NCI-H748 (cell line): ENCODE results near the gene STYK1.

ENCODE experiments used
- DNase-seq: peaks from one replicate; lab custom pipeline; 2025; ENCODE audit not compliant: unreplicated experiment; lab: John Stamatoyannopoulos, UW

The STYK1 gene

GRCh38 chr12:10673659-10674384 lies at the start of gene STYK1:
TSS of gene STYK1 (minus strand) at chr12:10674052. CDS start at chr12:10634618, 39,434 bp downstream.
- DNase-seq, result peak; percentile 93

DNA sequence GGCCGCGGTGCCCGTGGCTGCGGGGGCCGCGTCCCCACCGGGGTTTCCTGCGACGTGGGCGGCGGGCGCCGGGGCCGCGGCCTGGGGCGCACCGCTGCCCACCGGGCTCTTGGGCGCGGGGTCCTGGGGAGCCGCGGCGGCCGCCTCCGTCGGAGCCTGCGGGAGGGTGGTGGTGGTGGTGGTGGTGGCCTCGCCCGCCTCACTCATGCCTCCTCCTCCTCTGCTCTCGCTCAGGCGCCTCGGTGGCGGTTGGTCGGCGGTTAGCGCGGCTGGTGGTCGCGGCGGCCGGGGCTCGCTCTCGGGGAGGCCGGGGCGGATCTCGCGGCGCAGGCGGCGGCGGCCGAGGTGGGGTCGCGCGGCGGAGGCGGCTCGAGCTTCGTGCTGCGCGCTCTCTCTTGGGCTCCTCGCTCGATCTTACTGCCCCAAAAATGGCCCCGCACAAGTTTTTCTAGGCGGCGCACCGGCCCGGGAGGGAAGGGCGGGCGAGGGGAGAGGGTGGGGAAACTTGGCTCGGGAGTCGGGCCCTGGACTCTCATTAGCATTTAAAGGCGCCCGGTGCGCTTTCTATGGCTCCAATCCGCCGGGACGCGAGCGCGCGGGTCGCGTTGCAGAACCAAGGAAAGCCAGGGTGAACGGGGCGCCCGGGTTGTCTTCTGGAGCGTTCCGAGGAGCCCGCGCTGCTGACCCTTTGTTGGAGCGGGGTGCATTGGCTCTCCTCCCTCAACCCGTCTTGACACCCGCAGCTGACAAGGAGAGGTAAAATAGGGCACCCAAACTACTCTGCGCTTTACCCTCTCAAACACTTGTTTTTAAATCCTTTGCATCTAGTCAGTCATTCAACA lies 49.3 kb upstream of the STYK1 start, which contains the start of gene YBX3:
Gene YBX3, minus strand, starts transcription at position 419 of the 842 bp plus-strand sequence. Its CDS starts 212 bp downstream, at position 207.
- peak; percentile 56 for DNase-seq

- DNase-seq, result peak; percentile 46
Measured at GRCh38 chr12:10722502-10722904, 48.7 kb upstream of the STYK1 start.

DNA sequence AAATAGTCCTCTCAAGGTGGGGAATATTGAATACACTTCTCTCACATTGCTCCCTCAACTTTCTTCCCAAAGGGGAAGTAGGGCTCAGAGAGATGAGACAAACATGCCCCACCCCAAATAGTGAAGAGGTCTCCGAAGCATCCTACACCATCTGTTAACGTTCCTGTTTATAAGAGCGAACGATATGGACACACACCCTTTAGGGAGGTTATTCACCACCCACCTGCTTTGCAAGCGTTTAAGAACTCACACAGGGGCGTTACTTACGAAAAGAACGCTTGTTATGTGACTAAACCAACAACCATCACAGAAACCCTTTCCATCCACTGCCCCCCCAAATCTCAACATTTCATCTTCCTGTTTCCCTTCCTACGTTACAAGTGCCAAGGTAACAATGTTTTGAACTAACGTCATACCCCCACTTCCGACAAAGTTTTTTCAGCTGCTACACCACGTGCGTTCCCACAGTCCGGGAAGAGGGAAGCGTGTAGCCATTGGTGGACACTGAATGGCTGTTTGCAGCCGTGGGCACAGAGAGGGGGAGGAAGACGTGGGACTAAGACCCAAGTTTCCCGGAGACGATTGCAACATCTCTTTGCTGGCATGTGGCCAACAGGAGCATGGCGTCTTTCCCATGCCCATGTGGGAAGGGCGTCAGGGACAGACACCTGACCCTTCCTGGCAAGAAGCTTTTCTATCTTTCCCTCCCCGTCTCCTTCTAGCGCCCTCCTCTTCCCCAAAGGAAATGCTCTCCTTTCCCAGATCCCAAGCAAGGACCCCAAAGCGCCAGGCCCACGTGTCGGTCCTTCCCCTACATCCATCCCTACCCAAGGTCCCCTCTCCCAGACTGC lies 48.0 kb upstream of the STYK1 start:
- DNase-seq, result peak; percentile 68

DNA sequence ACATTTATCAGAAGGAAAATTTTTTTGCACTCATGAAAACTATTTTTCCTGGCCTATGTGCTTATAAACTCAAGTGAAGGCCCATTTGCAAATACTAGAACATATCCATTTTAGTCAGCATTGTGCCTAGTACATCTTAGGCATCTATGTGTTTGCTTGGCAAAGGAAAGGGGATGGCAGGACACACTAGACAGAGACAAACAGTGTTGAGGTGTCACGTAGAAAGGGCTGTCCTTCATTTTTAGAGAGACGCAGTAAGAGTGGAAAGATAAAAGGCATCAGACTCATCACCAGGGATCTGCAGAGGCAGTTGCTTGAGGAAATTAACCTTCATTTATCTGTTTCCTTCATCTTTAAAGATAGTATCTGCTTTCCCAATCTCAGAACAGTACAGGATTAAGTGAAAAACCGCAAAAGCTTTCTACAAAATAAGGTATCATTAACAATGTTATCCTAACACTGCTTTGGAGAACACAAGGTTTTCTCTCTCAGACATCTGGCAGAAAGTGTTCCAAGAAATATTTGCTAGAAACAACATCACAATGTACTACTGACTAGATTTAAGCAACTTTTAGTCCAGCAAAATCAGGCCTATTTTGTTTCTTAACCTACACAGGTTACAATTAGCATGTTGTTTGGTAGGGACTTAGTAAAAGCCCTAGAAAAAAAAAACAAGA lies 47.3 kb upstream of the STYK1 start:
- DNase-seq, result no peak

- DNase-seq, result no peak
Measured at GRCh38 chr12:10719482-10719881, 45.6 kb upstream of the STYK1 start.

DNA sequence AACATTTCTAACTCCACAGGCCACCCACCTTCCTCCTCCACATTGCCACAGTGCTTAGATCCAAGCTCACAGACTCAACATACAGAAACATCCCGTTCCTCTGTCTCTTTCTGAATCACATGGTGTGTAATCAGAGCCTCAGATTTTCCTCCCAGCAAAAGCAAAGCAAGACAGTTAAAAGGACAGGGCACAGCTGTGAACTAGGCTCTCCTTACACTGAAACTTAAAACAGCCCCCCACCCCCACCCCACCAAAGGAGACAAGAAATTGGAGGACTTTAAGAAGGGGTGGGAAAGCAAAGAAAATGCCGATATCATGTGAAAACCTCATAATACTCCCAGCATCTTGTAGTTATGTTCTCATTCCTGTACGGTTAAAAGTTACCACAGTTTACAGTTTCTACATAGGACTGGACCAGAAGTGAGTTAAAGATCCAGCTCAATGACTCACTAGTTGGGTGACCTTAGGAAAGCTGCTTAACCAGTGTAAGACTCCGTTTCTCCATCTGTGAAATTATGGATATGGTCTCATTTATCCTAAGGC lies 44.5 kb upstream of the STYK1 start:
- no peak for DNase-seq

GRCh38 chr12:10717410-10717809 lies 43.6 kb upstream of the STYK1 start:
- DNase-seq, result no peak

DNA sequence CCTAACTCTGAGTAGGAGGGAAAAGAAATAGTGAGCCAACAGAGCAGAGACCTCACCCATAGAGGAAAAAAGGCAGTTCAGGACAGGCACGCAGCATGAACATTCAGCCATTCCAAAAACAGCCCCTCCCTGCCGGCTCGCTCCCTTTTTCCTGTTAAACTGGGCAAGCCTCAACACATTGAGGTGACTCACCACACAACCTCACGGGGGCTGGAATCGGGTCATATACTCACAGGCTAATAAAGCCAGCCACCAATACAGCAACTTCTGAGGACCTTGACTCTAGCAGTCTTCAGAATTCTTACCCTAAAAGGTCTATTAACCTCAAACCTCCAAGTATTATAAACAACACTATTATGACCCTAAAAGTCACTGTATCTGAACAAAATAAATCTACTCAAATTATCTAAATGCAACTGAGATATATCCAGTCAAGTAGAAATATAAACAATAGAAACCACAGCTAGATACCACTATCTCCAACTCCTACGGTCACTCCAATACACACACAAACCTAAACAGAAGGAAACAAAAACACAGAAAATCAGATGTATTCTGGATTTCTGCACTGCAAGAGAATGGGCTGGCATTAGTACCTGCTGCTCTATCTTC lies 43.0 kb upstream of the STYK1 start:
- no peak for DNase-seq

DNA sequence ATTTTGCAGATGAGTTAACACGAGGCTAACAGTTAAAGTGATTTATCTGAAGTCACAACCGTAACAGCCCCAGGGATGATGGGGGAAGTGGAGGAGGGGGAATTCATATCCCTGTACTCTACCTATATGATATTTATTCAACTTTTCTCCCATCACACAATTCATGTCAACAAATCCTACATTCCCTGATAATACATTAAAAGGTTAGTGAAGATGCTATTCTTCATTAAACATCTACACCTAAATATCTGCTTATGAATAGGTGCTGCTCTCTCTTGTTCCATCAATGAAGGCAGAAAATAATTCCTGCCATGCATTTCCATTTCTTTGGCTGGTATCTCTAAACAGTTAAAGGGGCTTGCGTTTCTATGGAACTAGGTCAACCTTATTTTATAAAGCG lies 42.4 kb upstream of the STYK1 start:
- no peak for DNase-seq

GRCh38 chr12:10715491-10715890 lies 41.6 kb upstream of the STYK1 start:
- no peak for DNase-seq

DNA sequence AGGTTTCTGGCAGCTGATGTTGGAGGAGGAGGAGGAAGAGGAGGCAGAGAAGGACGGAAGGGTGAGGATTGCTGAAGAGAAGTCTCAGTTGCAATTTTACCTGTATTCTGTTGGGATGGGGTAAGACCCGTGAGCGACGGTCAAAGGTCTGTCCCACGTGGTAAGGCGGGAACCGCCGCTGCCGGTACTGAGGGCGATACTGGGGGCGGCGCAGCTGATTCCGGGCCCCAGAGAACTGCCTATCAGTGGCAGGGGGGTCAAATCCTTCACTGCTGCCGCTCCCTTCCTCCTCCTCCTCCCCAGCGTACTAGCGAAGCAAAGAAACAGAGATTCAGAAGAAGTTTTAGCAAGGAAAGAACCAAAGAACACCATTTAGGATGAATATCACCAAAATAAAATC lies 36.0 kb upstream of the STYK1 start:
- no peak for DNase-seq

GRCh38 chr12:10708862-10709261 lies 35.0 kb upstream of the STYK1 start:
- DNase-seq, result no peak

DNA sequence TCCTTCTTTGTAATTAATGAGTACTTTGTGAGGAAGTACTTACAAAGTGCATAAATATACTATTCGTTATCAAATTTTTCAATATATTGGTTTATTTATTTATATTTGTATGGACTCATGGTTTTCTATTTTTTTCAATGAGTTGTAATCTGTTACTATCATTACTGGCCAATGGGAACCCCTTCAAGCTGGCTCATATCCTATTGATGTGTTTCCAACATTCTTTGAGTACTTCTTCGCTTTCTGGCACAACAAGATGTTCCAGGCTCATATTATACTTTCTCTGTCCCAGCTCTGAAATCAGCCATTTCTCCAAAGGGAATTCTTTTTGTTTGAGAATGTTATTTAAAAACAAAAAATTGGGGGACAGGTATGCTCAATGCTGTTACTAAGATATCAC lies 31.8 kb upstream of the STYK1 start:
- DNase-seq, result no peak

GRCh38 chr12:10701843-10702242 lies 28.0 kb upstream of the STYK1 start:
- no peak for DNase-seq

- DNase-seq, result no peak
Measured at GRCh38 chr12:10701131-10701681, 27.4 kb upstream of the STYK1 start.

DNA sequence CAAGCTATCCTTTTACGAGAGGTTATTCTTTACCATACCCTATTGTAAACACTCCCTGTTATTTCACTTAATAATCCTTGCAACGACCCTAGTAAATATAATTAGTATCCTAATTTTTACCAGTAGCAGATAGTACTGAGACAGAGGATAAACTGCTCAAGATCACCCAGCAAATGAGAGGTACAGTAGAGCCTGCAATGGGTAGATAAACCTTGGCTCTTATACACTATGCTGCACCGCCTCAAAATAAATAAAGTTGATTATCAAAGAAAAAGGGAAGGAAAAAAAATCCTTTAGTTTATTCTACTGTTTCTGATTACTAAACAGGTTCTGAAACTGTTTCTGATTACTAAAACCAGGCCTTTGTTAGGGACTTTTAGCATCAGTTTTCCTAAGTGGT lies 26.7 kb upstream of the STYK1 start:
- DNase-seq, result no peak

GRCh38 chr12:10697862-10698261 lies 24.0 kb upstream of the STYK1 start:
- DNase-seq, result no peak

GRCh38 chr12:10697156-10697555 lies 23.3 kb upstream of the STYK1 start:
- DNase-seq, result no peak

GRCh38 chr12:10690906-10691305 lies 17.1 kb upstream of the STYK1 start:
- no peak for DNase-seq
